ENCODE measurements around the gene RAD51. TPM values are rescaled to one million over a fixed set of nuclear protein-coding genes. Genes with fewer than 3 reads are reported as not detected.
A peak's percentile ranks its signal among the peaks of the same experiment; 100 is the strongest.
"Not testable (repeated sequence)": the region's sequence is repeated elsewhere in the genome, so short reads cannot be mapped to it uniquely, and the experiment has no call there.

The RAD51 gene
- polyA plus RNA-seq (2012; ENCODE audit: insufficient read depth, insufficient read length): 67.5 TPM

GRCh38 chr15:40694688-40695468 lies at the start of gene RAD51:
Gene RAD51 (plus strand): TSS chr15:40695174. CDS start chr15:40698759, 3,585 bp downstream.
- peak within 1 kb of the TSS; percentile 91 for H3K4me3 ChIP-seq (ENCODE audit: low read length)
- DNase-seq (ENCODE audit: low read depth, low spot score): peak; percentile 91

GRCh38 chr15:40647523-40647922 lies 47.5 kb upstream of the RAD51 start:
- DNase-seq (ENCODE audit: low read depth, low spot score): no peak
- no peak overlapping the region for H3K4me3 ChIP-seq (ENCODE audit: low read length)

GRCh38 chr15:40650479-40650878 lies 44.5 kb upstream of the RAD51 start:
- no peak overlapping the region for H3K4me3 ChIP-seq (ENCODE audit: low read length)
- DNase-seq (ENCODE audit: low read depth, low spot score): no peak

- DNase-seq (ENCODE audit: low read depth, low spot score): no peak
- no peak overlapping the region for H3K4me3 ChIP-seq (ENCODE audit: low read length)
Measured at GRCh38 chr15:40660686-40661085, 34.3 kb upstream of the RAD51 start.

- H3K4me3 ChIP-seq (ENCODE audit: low read length): no peak overlapping the region
- no peak for DNase-seq (ENCODE audit: low read depth, low spot score)
Measured at GRCh38 chr15:40664909-40665308, 30.1 kb upstream of the RAD51 start.

GRCh38 chr15:40676290-40676689 lies 18.7 kb upstream of the RAD51 start:
- not testable (repeated sequence) for DNase-seq (ENCODE audit: low read depth, low spot score); H3K4me3 ChIP-seq (ENCODE audit: low read length)

GRCh38 chr15:40676906-40677305 lies 18.1 kb upstream of the RAD51 start:
- H3K4me3 ChIP-seq (ENCODE audit: low read length); DNase-seq (ENCODE audit: low read depth, low spot score): not testable (repeated sequence)

GRCh38 chr15:40680151-40680550 lies 14.8 kb upstream of the RAD51 start:
- no peak overlapping the region for H3K4me3 ChIP-seq (ENCODE audit: low read length)
- no peak for DNase-seq (ENCODE audit: low read depth, low spot score)

- H3K4me3 ChIP-seq (ENCODE audit: low read length); DNase-seq (ENCODE audit: low read depth, low spot score): not testable (repeated sequence)
Measured at GRCh38 chr15:40680959-40681358, 14.0 kb upstream of the RAD51 start.

GRCh38 chr15:40684381-40684780 lies 10.6 kb upstream of the RAD51 start:
- no peak for DNase-seq (ENCODE audit: low read depth, low spot score)

GRCh38 chr15:40685376-40685775 lies 9.6 kb upstream of the RAD51 start:
- no peak overlapping the region for H3K4me3 ChIP-seq (ENCODE audit: low read length)
- DNase-seq (ENCODE audit: low read depth, low spot score): no peak

More at GRCh38 chr15:40684381-40684780, 10.6 kb upstream of the RAD51 start:
- no peak overlapping the region for H3K4me3 ChIP-seq (ENCODE audit: low read length)

GRCh38 chr15:40688932-40689799 lies 5.8 kb upstream of the RAD51 start:
- no peak overlapping the region for H3K4me3 ChIP-seq (ENCODE audit: low read length)
- no peak for DNase-seq (ENCODE audit: low read depth, low spot score)

GRCh38 chr15:40691737-40692136 lies 3.2 kb upstream of the RAD51 start:
- no peak overlapping the region for H3K4me3 ChIP-seq (ENCODE audit: low read length)
- no peak for DNase-seq (ENCODE audit: low read depth, low spot score)

GRCh38 chr15:40693904-40694687 lies 878 bp upstream of the RAD51 start:
- DNase-seq (ENCODE audit: low read depth, low spot score): no peak

GRCh38 chr15:40695469-40695890 lies 506 bp downstream of the RAD51 start:
- H3K4me3 ChIP-seq (ENCODE audit: low read length): peak overlapping the region; percentile 91
- DNase-seq (ENCODE audit: low read depth, low spot score): no peak

More at GRCh38 chr15:40693904-40694687, 878 bp upstream of the RAD51 start:
- H3K4me3 ChIP-seq (ENCODE audit: low read length): peak overlapping the region; percentile 91

- DNase-seq (ENCODE audit: low read depth, low spot score): no peak
- H3K4me3 ChIP-seq (ENCODE audit: low read length): peak overlapping the region; percentile 91
Measured at GRCh38 chr15:40696228-40696627, 1.3 kb downstream of the RAD51 start.

- H3K4me3 ChIP-seq (ENCODE audit: low read length): no peak overlapping the region
- DNase-seq (ENCODE audit: low read depth, low spot score): no peak
Measured at GRCh38 chr15:40697916-40698315, 2.9 kb downstream of the RAD51 start.

- no peak overlapping the region for H3K4me3 ChIP-seq (ENCODE audit: low read length)
- peak; percentile 16 for DNase-seq (ENCODE audit: low read depth, low spot score)
Measured at GRCh38 chr15:40702077-40702476, 7.1 kb downstream of the RAD51 start.

- H3K4me3 ChIP-seq (ENCODE audit: low read length): no peak overlapping the region
- DNase-seq (ENCODE audit: low read depth, low spot score): no peak
Measured at GRCh38 chr15:40706121-40706520, 11.1 kb downstream of the RAD51 start.

Measured in Jurkat, Clone E6-1 (cell line).